Gastrocnemius medialis (tissue), 4 donors: ENCODE measurements around the gene ZCCHC3. TPM values are rescaled to one million over a fixed set of nuclear protein-coding genes. Genes with fewer than 3 reads are reported as not detected.

Source experiments
- ATAC-seq, 2 donors: fragments of 150-250 bp; one replicate each; pipeline ENCODE4 v1.9.1; 2016
- DNase-seq, 2 donors: peaks; one replicate each; pipeline ENCODE4 v3.0.0-alpha.2; 2019
- H3K27ac ChIP-seq, 4 donors: fragments of 200-600 bp; sonication (generic); 1 replicate in 1 of 4; 2 replicates in 3 of 4; pipeline ENCODE4 v1.5.1; 2016 to 2018; ENCODE audit warnings: mild to moderate bottlenecking in 2 of 4, moderate library complexity in 1 of 4
- H3K27me3 ChIP-seq, 3 donors: fragments of 200-600 bp; sonication (generic) in 2 of 3; 1 replicate in 1 of 3; 2 replicates in 2 of 3; pipeline versions ENCODE4 v1.5.1 to v1.6.0; 2016 to 2019; ENCODE audit warnings: mild to moderate bottlenecking in 1 of 3, moderate library complexity in 1 of 3
- H3K36me3 ChIP-seq, 2 donors: fragments of 200-600 bp; sonication (generic) in 1 of 2; one replicate each; pipeline ENCODE4 v1.5.1; 2017 to 2018
- H3K4me1 ChIP-seq, 2 donors: fragments of 200-600 bp; sonication (generic) in 1 of 2; one replicate each; pipeline ENCODE4 v1.5.1; 2016 to 2017; ENCODE audit warnings: mild to moderate bottlenecking in 2 of 2
- H3K4me3 ChIP-seq, 4 donors: fragments of 200-600 bp; sonication (generic) in 3 of 4; 1 replicate in 1 of 4; 2 replicates in 3 of 4; pipeline ENCODE4 v1.5.1; 2016 to 2019; ENCODE audit warnings: mild to moderate bottlenecking in 2 of 4
- H3K9me3 ChIP-seq, 3 donors: fragments of 200-600 bp; sonication (generic) in 2 of 3; 1 replicate in 1 of 3; 2 replicates in 2 of 3; pipeline ENCODE4 v1.5.1; 2016 to 2019
- POLR2A ChIP-seq, 2 donors: fragments of 450-650 bp; IDR thresholded peaks; one replicate each; pipeline ENCODE4 v1.6.1; 2017; ENCODE audit warnings: antibody characterized with exemption in 2 of 2, mild to moderate bottlenecking in 2 of 2, moderate library complexity in 2 of 2
- in situ Hi-C, 4 donors: fragments of 200-750 bp; cut with MboI; loops; one replicate each; pipeline versions ENCODE4 v1.15.0 to v1.8.0; 2017; ENCODE audit warnings: low sequenced_read_pairs in 4 of 4
- intact Hi-C: fragments of 100-400 bp; cut with DNase I; formaldehyde crosslinking; loops from one replicate; pipeline ENCODE4 v1.15.1; 2023; ENCODE audit warnings: low total_unique reads
- total RNA-seq, 4 donors: library from RNA; depleted of rRNA; stranded (reverse); fragments of >200 nt; gene quantifications; one replicate each; pipeline versions ENCODE4 v1.1.0 to v1.2.3, GENCODE V29; 2016
- TF ChIP-seq, protein P1 (sequence below), 5 experiments: fragments of 450-650 bp in 3 of 5; fragments of 200-600 bp in 2 of 5; sonication (generic) in 2 of 5; IDR thresholded peaks in 4 of 5; conservative IDR thresholded peaks in 1 of 5; 1 replicate in 4 of 5; 2 replicates in 1 of 5; pipeline ENCODE4 v1.5.1; 2016 to 2019; ENCODE audit warnings: antibody characterized with exemption in 5 of 5, mild to moderate bottlenecking in 3 of 5, moderate library complexity in 3 of 5

The ZCCHC3 gene
- total RNA-seq, 4 donors from 2014 or later, result 6.7 to 9.4 (median 7.9) TPM

DNA sequence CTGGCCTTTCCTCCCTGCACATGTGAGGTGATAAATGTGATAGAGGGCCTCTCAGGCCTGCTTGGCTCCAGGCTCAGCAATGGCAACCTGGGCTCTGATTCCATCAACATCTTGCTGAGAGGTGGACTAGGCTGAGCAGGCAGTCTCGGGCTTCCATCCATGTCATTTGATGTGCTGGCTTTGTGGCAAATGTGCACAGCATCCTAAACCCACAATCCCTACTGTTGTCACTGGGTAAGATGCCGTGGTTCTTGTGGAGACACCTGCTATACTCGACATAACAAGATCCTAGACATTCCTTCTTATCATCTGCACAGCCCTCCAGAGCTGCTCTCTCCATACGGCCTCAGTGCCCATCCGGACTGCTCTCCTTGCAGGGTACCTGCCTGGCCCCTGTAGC, 2.8 kb upstream of the ZCCHC3 start:
- DNase-seq (no peak), ATAC-seq (no peak)
- in situ Hi-C loops, result no loop called here
- Histone ChIP-seq H3K27ac (no peak overlapping the region), H3K9me3 (no peaks in the 10 kb centered on the region), H3K4me3 (no peak overlapping the region), H3K36me3 (no peaks in the 10 kb centered on the region), H3K27me3 (no peaks in the 10 kb centered on the region), H3K4me1 (peaks cover 23 to 29% of the 10 kb centered on the region in 2 donors)
- intact Hi-C loops, result loop anchor here (5.0 kb wide), 1 partner anchor 168 kb away; the partner anchor contains the start of gene TBC1D20
- TF ChIP-seq POLR2A (IDR thresholded peaks at IDR 0.05), result no peak
- TF ChIP-seq, protein P1, sequence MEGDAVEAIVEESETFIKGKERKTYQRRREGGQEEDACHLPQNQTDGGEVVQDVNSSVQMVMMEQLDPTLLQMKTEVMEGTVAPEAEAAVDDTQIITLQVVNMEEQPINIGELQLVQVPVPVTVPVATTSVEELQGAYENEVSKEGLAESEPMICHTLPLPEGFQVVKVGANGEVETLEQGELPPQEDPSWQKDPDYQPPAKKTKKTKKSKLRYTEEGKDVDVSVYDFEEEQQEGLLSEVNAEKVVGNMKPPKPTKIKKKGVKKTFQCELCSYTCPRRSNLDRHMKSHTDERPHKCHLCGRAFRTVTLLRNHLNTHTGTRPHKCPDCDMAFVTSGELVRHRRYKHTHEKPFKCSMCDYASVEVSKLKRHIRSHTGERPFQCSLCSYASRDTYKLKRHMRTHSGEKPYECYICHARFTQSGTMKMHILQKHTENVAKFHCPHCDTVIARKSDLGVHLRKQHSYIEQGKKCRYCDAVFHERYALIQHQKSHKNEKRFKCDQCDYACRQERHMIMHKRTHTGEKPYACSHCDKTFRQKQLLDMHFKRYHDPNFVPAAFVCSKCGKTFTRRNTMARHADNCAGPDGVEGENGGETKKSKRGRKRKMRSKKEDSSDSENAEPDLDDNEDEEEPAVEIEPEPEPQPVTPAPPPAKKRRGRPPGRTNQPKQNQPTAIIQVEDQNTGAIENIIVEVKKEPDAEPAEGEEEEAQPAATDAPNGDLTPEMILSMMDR (IDR thresholded peaks at IDR 0.05 in 4 of 5, conservative IDR thresholded peaks at IDR 0.05 in 1 of 5), result no peak

DNA sequence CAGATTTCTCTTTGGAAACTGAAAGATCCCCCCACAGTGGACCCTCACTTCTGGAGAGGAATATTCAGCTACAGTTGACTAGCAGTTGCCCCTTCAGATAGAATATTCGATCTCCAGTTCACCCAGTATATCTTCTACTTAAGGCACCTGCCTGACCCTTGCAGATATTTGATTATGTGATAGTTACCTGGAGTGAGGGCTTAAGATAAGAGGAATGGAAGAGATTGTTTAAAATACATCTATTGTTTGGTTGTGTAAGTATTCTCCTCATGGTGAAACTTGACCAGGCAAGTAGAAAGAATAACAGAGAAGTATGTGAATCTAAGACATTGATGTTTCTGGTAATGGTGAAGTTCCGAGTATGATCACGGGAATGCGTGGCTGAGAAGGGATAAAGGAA, 1.6 kb upstream of the ZCCHC3 start:
- in situ Hi-C loops, result no loop called here
- no peak for ATAC-seq
- intact Hi-C loops, result loop anchor here (2.0 to 5.0 kb wide), 2 partner anchors 113 to 166 kb away; partner anchors contain the start of genes RBCK1 and TBC1D20
- Histone ChIP-seq H3K27ac (no peak overlapping the region), H3K9me3 (no peaks in the 10 kb centered on the region), H3K36me3 (no peaks in the 10 kb centered on the region), H3K27me3 (no peaks in the 10 kb centered on the region), H3K4me3 (no peak overlapping the region), H3K4me1 (peaks cover 33 to 34% of the 10 kb centered on the region in 2 donors)
- no peak for DNase-seq
- no peak for TF ChIP-seq POLR2A (IDR thresholded peaks at IDR 0.05)
- TF ChIP-seq, protein P1 (IDR thresholded peaks at IDR 0.05 in 4 of 5, conservative IDR thresholded peaks at IDR 0.05 in 1 of 5), result no peak

DNA sequence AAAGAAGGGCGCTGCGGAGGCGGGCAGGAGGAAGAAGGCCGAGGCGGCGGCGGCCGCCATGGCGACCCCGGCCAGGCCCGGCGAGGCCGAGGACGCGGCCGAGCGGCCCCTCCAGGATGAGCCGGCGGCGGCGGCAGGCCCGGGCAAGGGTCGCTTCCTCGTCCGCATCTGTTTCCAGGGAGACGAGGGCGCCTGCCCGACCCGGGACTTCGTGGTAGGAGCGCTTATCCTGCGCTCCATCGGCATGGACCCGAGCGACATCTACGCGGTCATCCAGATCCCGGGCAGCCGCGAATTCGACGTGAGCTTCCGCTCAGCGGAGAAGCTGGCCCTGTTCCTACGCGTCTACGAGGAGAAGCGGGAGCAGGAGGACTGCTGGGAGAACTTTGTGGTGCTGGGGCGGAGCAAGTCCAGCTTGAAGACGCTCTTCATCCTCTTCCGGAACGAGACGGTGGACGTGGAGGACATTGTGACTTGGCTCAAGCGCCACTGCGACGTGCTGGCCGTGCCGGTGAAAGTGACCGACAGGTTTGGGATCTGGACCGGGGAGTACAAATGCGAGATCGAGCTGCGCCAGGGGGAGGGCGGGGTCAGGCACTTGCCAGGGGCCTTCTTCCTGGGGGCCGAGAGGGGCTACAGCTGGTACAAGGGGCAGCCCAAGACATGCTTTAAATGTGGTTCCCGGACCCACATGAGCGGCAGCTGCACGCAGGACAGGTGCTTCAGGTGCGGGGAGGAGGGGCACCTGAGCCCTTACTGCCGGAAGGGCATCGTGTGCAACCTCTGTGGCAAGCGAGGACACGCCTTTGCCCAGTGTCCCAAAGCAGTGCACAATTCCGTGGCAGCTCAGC, 780 bp downstream of the ZCCHC3 start:
- Histone ChIP-seq H3K9me3 (no peaks in the 10 kb centered on the region), H3K36me3 (no peaks in the 10 kb centered on the region), H3K4me3 (peak overlapping the region; percentile 80 to 92 (median 90)), H3K4me1 (peaks cover 26 to 35% of the 10 kb centered on the region in 2 donors), H3K27me3 (no peaks in the 10 kb centered on the region), H3K27ac (peak overlapping the region; percentile 93 to 98 (median 94))
- peak; percentile 44 to 61 for DNase-seq
- peak in 1 of 2 donors; percentile 68 for TF ChIP-seq POLR2A (IDR thresholded peaks at IDR 0.05)
- TF ChIP-seq, protein P1 (IDR thresholded peaks at IDR 0.05 in 4 of 5, conservative IDR thresholded peaks at IDR 0.05 in 1 of 5), result no peak
- peak; percentile 48 to 54 for ATAC-seq
- intact Hi-C loops (loop anchor here (1.0 to 5.0 kb wide), 4 partner anchors 12 to 164 kb away; partner anchors contain the start of genes RBCK1 and TBC1D20), in situ Hi-C loops (no loop called here)

DNA sequence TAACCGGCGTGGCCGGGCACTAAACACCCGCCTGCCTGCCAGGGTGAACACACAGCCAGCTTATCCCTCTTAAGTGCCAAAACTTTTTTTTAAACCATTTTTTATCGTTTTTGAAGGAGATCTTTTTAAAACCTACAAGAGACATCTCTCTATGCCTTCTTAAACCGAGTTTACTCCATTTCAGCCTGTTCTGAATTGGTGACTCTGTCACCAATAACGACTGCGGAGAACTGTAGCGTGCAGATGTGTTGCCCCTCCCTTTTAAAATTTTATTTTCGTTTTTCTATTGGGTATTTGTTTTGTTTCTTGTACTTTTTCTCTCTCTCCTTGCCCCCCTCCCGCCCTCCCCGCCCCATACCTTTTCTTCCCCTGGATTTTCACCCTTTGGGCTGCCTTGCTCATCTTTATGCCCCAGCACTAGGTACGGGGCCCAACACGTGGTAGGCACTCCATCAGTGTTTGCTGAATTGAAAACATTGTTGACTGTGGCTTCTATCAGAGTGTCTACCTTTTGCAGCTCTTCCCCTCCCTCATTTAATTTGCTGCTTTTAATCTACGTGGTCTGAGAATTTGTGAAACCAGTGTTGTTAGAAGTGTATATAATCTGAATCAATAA, 1.5 kb downstream of the ZCCHC3 start:
- in situ Hi-C loops (no loop called here), intact Hi-C loops (loop anchor here (5.0 kb wide), 1 partner anchor 163 kb away; the partner anchor contains the start of gene TBC1D20)
- H3K27ac ChIP-seq, result peak overlapping the region; percentile 93 to 98 (median 94)
- ATAC-seq (no peak), DNase-seq (no peak)
- H3K9me3 ChIP-seq, result no peaks in the 10 kb centered on the region
- H3K4me1 ChIP-seq, result peaks cover 26 to 35% of the 10 kb centered on the region in 2 donors
- no peaks in the 10 kb centered on the region for H3K27me3 ChIP-seq
- peak overlapping the region; percentile 80 to 92 (median 90) for H3K4me3 ChIP-seq
- TF ChIP-seq, protein P1 (IDR thresholded peaks at IDR 0.05 in 4 of 5, conservative IDR thresholded peaks at IDR 0.05 in 1 of 5), result no peak
- TF ChIP-seq POLR2A (IDR thresholded peaks at IDR 0.05), result no peak
- H3K36me3 ChIP-seq, result no peaks in the 10 kb centered on the region
